Uterus (tissue), 2 donors: ENCODE results near the gene KCNQ5.

Experiments used
- POLR2A ChIP-seq, 2 donors: fragments of 450-650 bp; IDR thresholded peaks; one replicate each; pipeline ENCODE4 v1.6.1; 2016; ENCODE audit warnings: antibody characterized with exemption in 2 of 2, mild to moderate bottlenecking in 1 of 2, moderate library complexity in 1 of 2
- TF ChIP-seq, protein P1 (sequence below), 4 experiments: fragments of 200-600 bp in 2 of 4; fragments of 450-650 bp in 2 of 4; sonication (generic) in 2 of 4; IDR thresholded peaks; one replicate each; pipeline ENCODE4 v1.5.1; 2016 to 2019; ENCODE audit warnings: antibody characterized with exemption in 4 of 4, mild to moderate bottlenecking in 2 of 4, moderate library complexity in 1 of 4

DNA sequence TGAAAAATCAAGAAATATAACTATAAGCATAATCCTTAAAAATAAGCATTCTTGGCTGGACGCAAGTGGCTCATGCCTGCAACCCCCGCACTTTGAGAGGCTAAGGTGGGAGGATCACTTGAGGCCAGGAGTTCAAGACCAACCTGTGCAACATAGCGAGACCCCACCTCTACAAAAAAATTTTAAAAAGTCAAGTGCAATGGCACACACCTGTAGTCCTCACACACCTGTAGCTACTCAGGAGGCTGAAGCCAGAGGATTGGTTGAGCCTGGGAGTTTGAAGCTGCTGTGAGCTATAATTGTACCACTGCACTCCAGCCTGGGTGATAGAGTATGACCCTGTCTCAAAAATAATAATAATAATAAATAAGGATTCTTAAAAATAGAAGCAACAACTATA is 494.5 kb downstream of the KCNQ5 start:
- TF ChIP-seq, protein P1, sequence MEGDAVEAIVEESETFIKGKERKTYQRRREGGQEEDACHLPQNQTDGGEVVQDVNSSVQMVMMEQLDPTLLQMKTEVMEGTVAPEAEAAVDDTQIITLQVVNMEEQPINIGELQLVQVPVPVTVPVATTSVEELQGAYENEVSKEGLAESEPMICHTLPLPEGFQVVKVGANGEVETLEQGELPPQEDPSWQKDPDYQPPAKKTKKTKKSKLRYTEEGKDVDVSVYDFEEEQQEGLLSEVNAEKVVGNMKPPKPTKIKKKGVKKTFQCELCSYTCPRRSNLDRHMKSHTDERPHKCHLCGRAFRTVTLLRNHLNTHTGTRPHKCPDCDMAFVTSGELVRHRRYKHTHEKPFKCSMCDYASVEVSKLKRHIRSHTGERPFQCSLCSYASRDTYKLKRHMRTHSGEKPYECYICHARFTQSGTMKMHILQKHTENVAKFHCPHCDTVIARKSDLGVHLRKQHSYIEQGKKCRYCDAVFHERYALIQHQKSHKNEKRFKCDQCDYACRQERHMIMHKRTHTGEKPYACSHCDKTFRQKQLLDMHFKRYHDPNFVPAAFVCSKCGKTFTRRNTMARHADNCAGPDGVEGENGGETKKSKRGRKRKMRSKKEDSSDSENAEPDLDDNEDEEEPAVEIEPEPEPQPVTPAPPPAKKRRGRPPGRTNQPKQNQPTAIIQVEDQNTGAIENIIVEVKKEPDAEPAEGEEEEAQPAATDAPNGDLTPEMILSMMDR (IDR thresholded peaks at IDR 0.05), result no peak
- no peak for TF ChIP-seq POLR2A (IDR thresholded peaks at IDR 0.05)
